ENCODE data around the gene SUN5. TPM values are rescaled to one million over a fixed set of nuclear protein-coding genes. Genes with fewer than 3 reads are reported as not detected.

SUN5 gene
- total and polyA plus RNA-seq, 2 of the 8 experiments (the other 6 are each of a cell fraction or from before 2014, with no cell fraction given), result not detected

- Histone ChIP-seq H2BK12ac (ENCODE audit: low read depth, low read length) (no peak within 1 kb of the TSS), H3K27ac (ENCODE audit: low read depth, low read length) (no peak within 1 kb of the TSS), H3K27me3 (replicated peaks in 1 of 4; ENCODE audit: control insufficient read depth in 3 of 4, extremely low read depth in 1 of 4, insufficient read depth in 3 of 4, low read length in 3 of 4) (no peaks in the 10 kb centered on the region), H4K20me1 (replicated peaks in 1 of 2; ENCODE audit: control insufficient read depth in 1 of 2, insufficient read depth in 2 of 2, low read length in 2 of 2) (no peaks in the 10 kb centered on the region), H2AK5ac (ENCODE audit: low read depth, low read length) (no peak within 1 kb of the TSS), H3K79me2 (ENCODE audit: control insufficient read depth in 1 of 2, insufficient read depth in 2 of 2, low read length in 2 of 2) (no peaks in the 10 kb centered on the region), H2AFZ (ENCODE audit: low read length) (no peak within 1 kb of the TSS), H4K91ac (replicated peaks; ENCODE audit: insufficient read length, low read length) (no peak within 1 kb of the TSS), H2BK5ac (ENCODE audit: low read depth, low read length) (peak within 1 kb of the TSS; percentile 75; the same call in 1 of the 2 replicates), H3K23ac (ENCODE audit: insufficient read length) (peak within 1 kb of the TSS; percentile 87), H3K4me3 (ENCODE audit: extremely low read depth in 1 of 4, insufficient read depth in 2 of 4, low read depth in 3 of 4, low read length in 4 of 4) (no peak within 1 kb of the TSS), H3K4me2 (ENCODE audit: insufficient read depth in 1 of 2, low read depth in 2 of 2, low read length in 2 of 2) (no peak within 1 kb of the TSS), H3K23me2 (ENCODE audit: low read depth, low read length) (no peaks in the 10 kb centered on the region), H2BK20ac (ENCODE audit: low read length) (no peak within 1 kb of the TSS; the same call in 1 of the 2 replicates), H3K14ac (ENCODE audit: insufficient read length) (no peak within 1 kb of the TSS), H2BK120ac (replicated peaks; ENCODE audit: low read depth, low read length) (no peak within 1 kb of the TSS), H4K5ac (ENCODE audit: insufficient read length, low read depth, low read length) (no peak within 1 kb of the TSS), H4K8ac (ENCODE audit: extremely low read depth, insufficient read depth, low read length) (no peak within 1 kb of the TSS; the same call in 1 of the 2 replicates), H3K56ac (replicated peaks; ENCODE audit: insufficient read length, low read depth, low read length) (no peak within 1 kb of the TSS), H3K4ac (replicated peaks; ENCODE audit: insufficient read length, low read depth, low read length) (no peak within 1 kb of the TSS), H3K9ac (replicated peaks in 1 of 4; ENCODE audit: extremely low read depth in 1 of 4, low read depth in 3 of 4, low read length in 3 of 4) (no peak within 1 kb of the TSS), H2BK15ac (ENCODE audit: low read length) (no peak within 1 kb of the TSS), H3K18ac (ENCODE audit: extremely low read depth, low read length) (no peak within 1 kb of the TSS), H3K4me1 (replicated peaks in 1 of 4; ENCODE audit: control insufficient read depth in 3 of 4, insufficient read depth in 4 of 4, low read length in 3 of 4) (no peaks in the 10 kb centered on the region; a peak in 1 of 7 replicates), H3K9me3 (ENCODE audit: insufficient read depth in 2 of 2, low read depth in 1 of 2, low read length in 1 of 2) (0 out of 4 replicates have a peak, but pooled peaks cover 0 to 2% of the 10 kb centered on the region in 2 experiments), H3K79me1 (ENCODE audit: low read depth, low read length) (no peaks in the 10 kb centered on the region), H3K36me3 (ENCODE audit: control insufficient read depth in 2 of 4, insufficient read depth in 4 of 4, low read length in 3 of 4) (no peaks in the 10 kb centered on the region)
- CTCF ChIA-PET (ENCODE audit: partially characterized antibody), result interaction anchor here (1.1 to 9.1 kb wide), 7 partner anchors 9 to 113 kb away, joined by 3 to 86 read pairs (median 5); no protein-coding TSS in a partner anchor
- TF ChIP-seq POU5F1 (IDR thresholded peaks at IDR 0.05; ENCODE audit: low read depth, low read length) (no peak), RNF2 (IDR thresholded peaks at IDR 0.05; ENCODE audit: borderline replicate concordance, low read depth, low read length, missing control alignments, poor library complexity, severe bottlenecking) (no peak), POLR2AphosphoS5 (IDR thresholded peaks at IDR 0.05; ENCODE audit: low read depth, low read length) (no peak), POLR2A (IDR thresholded peaks at IDR 0.05; ENCODE audit: control extremely low read depth in 1 of 2, low read depth in 2 of 2, low read length in 2 of 2) (no peak), E2F6 (IDR thresholded peaks at IDR 0.05) (no peak), CHD1 (IDR thresholded peaks at IDR 0.05; ENCODE audit: low read depth, low read length) (no peak), CBX8 (IDR thresholded peaks at IDR 0.05; ENCODE audit: borderline replicate concordance, low read depth, low read length) (no peak), CBX5 (IDR thresholded peaks at IDR 0.05; ENCODE audit: low read depth, low read length) (no peak)
- DNase-seq (ENCODE audit: low read depth in 1 of 2, low spot score in 2 of 2) (no peak), FAIRE-seq (no peak)
- POLR2A ChIA-PET (ENCODE audit: partially characterized antibody), result no interaction called here
- WGBS, 2 experiments (ENCODE audit: extremely low coverage in 1 of 2, insufficient coverage in 1 of 2, insufficient read length in 1 of 2, insufficient replicate concordance in 2 of 2, low coverage in 1 of 2, low lambda C conversion rate in 2 of 2, missing lambda C conversion rate in 1 of 2), result 74% methylated on average over 10 of the region's 11 CpGs; no CpG with 5 or more reads in 1 of the 2 experiments
Observed at GRCh38 chr20:33007376-33008335, 3.4 kb upstream of the SUN5 start, which contains the start of gene BPIFB2. TSS of gene BPIFB2 (plus strand) at chr20:33007704. CDS start at chr20:33008575, 871 bp downstream.
